ENCODE data around the gene TFF1.

Gene TFF1

GRCh38 chr21:42393443-42393950, 27.2 kb upstream of the TFF1 start:
- TF ChIP-seq CTCF (IDR thresholded peaks at IDR 0.05; ENCODE audit: low read depth, low read length, missing control alignments) = no peak
- H3K4me3 ChIP-seq (ENCODE audit: low read depth, low read length) = peak overlapping the region; percentile 45
- no peak for DNase-seq (ENCODE audit: low read depth)

- TF ChIP-seq CTCF (IDR thresholded peaks at IDR 0.05; ENCODE audit: low read depth, low read length, missing control alignments) = no peak
- peak overlapping the region; percentile 45 for H3K4me3 ChIP-seq (ENCODE audit: low read depth, low read length)
- peak; percentile 86 for DNase-seq (ENCODE audit: low read depth)
These were observed 26.6 kb upstream of the TFF1 start for GRCh38 chr21:42392731-42393442.

- no peak overlapping the region for H3K4me3 ChIP-seq (ENCODE audit: low read depth, low read length)
- no peak for TF ChIP-seq CTCF (IDR thresholded peaks at IDR 0.05; ENCODE audit: low read depth, low read length, missing control alignments)
- no peak for DNase-seq (ENCODE audit: low read depth)
These were observed 25.0 kb upstream of the TFF1 start for GRCh38 chr21:42391297-42391696.

- no peak overlapping the region for H3K4me3 ChIP-seq (ENCODE audit: low read depth, low read length)
- TF ChIP-seq CTCF (IDR thresholded peaks at IDR 0.05; ENCODE audit: low read depth, low read length, missing control alignments) = no peak
- DNase-seq (ENCODE audit: low read depth) = no peak
These were observed 24.4 kb upstream of the TFF1 start for GRCh38 chr21:42390696-42391095.

GRCh38 chr21:42390193-42390592, 23.9 kb upstream of the TFF1 start:
- TF ChIP-seq CTCF (IDR thresholded peaks at IDR 0.05; ENCODE audit: low read depth, low read length, missing control alignments) = no peak
- DNase-seq (ENCODE audit: low read depth) = no peak
- H3K4me3 ChIP-seq (ENCODE audit: low read depth, low read length) = no peak overlapping the region

GRCh38 chr21:42389449-42389835, 23.1 kb upstream of the TFF1 start:
- DNase-seq (ENCODE audit: low read depth) = no peak
- H3K4me3 ChIP-seq (ENCODE audit: low read depth, low read length) = no peak overlapping the region
- TF ChIP-seq CTCF (IDR thresholded peaks at IDR 0.05; ENCODE audit: low read depth, low read length, missing control alignments) = no peak

Measured in GM12864 (cell line).